Astrocyte (in vitro differentiated cells and primary cell): Measurements from ENCODE around the gene HS6ST3. TPM values are rescaled to one million over a fixed set of nuclear protein-coding genes. Genes with fewer than 3 reads are reported as not detected.

Experiments
- DNase-seq: peaks from one replicate; pipeline ENCODE4 v3.0.0-alpha.2; 2010; ENCODE audit warnings: low read depth
- FAIRE-seq: peaks from 2 replicates; lab custom pipeline; 2011; peaks lifted over from hg19 to GRCh38; lab: Jason Lieb, UNC
- H2AFZ ChIP-seq: 2 replicates; pipeline ENCODE4 v1.6.0; 2012; ENCODE audit warnings: low read depth, low read length, inconsistent platforms
- H3K27ac ChIP-seq: 2 replicates; pipeline ENCODE4 v1.5.1; 2011; ENCODE audit warnings: low read depth, low read length, inconsistent platforms
- H3K27me3 ChIP-seq: 2 replicates; pipeline ENCODE4 v1.6.0; 2011; ENCODE audit warnings: low read length, inconsistent platforms; ENCODE audit not compliant: insufficient read depth
- H3K36me3 ChIP-seq: 2 replicates; pipeline ENCODE4 v1.5.1; 2011; ENCODE audit warnings: low read length, inconsistent platforms; ENCODE audit not compliant: insufficient read depth
- H3K4me1 ChIP-seq: 2 replicates; pipeline ENCODE4 v1.5.1; 2011; ENCODE audit warnings: low read length, inconsistent platforms; ENCODE audit not compliant: insufficient read depth
- H3K4me2 ChIP-seq: 2 replicates; pipeline ENCODE4 v1.6.0; 2012; ENCODE audit warnings: low read length, inconsistent platforms
- H3K4me3 ChIP-seq: 2 replicates; pipeline ENCODE4 v1.5.1; 2011; ENCODE audit warnings: low read depth, mild to moderate bottlenecking, low read length, inconsistent platforms; ENCODE audit not compliant: insufficient read depth
- H3K79me2 ChIP-seq: 2 replicates; pipeline ENCODE4 v1.6.0; 2012; ENCODE audit warnings: mild to moderate bottlenecking, low read length, inconsistent platforms; ENCODE audit not compliant: insufficient read depth
- H3K9ac ChIP-seq: 2 replicates; pipeline ENCODE4 v1.6.0; 2012; ENCODE audit warnings: mild to moderate bottlenecking, low read length, inconsistent platforms
- H3K9me3 ChIP-seq: 2 replicates; pipeline ENCODE4 v1.5.1; 2012; ENCODE audit warnings: low read depth, mild to moderate bottlenecking, low read length, inconsistent platforms; ENCODE audit not compliant: insufficient read depth
- H4K20me1 ChIP-seq: 2 replicates; pipeline ENCODE4 v1.6.0; 2012; ENCODE audit warnings: low read length, inconsistent platforms; ENCODE audit not compliant: insufficient read depth
- H3K27ac Mint-ChIP-seq: one replicate; pipeline ENCODE4 v1.8.0; 2021; ENCODE audit warnings: mild to moderate bottlenecking, mixed read lengths; ENCODE audit not compliant: unreplicated experiment
- H3K27me3 Mint-ChIP-seq: one replicate; pipeline ENCODE4 v1.8.0; 2021; ENCODE audit warnings: low read depth, mixed read lengths; ENCODE audit not compliant: unreplicated experiment
- H3K36me3 Mint-ChIP-seq: one replicate; pipeline ENCODE4 v1.8.0; 2021; ENCODE audit warnings: low read depth, mixed read lengths; ENCODE audit not compliant: unreplicated experiment
- H3K4me1 Mint-ChIP-seq: one replicate; pipeline ENCODE4 v1.8.0; 2021; ENCODE audit warnings: low read depth, mixed read lengths; ENCODE audit not compliant: unreplicated experiment
- H3K4me3 Mint-ChIP-seq: one replicate; pipeline ENCODE4 v1.8.0; 2021; ENCODE audit warnings: mild to moderate bottlenecking, moderate library complexity, mixed read lengths; ENCODE audit not compliant: unreplicated experiment
- H3K9me3 Mint-ChIP-seq: one replicate; pipeline ENCODE4 v1.8.0; 2021; ENCODE audit warnings: mild to moderate bottlenecking, mixed read lengths; ENCODE audit not compliant: unreplicated experiment
- CTCF ChIP-seq: IDR thresholded peaks from 2 replicates; pipeline ENCODE4 v1.5.1; 2011; ENCODE audit warnings: low read depth, mild to moderate bottlenecking, inconsistent platforms, low read length, moderate library complexity; ENCODE audit not compliant: insufficient read depth
- EZH2 ChIP-seq: IDR thresholded peaks from 2 replicates; pipeline ENCODE4 v1.6.1; 2012; ENCODE audit warnings: mild to moderate bottlenecking, low read length, inconsistent platforms; ENCODE audit not compliant: insufficient read depth
- total RNA-seq: library from RNA; stranded (reverse); gene quantifications from 2 replicates; pipeline ENCODE4 v1.2.1, GENCODE V29; 2021

HS6ST3 gene
- total RNA-seq, 1 donor from 2014 or later, result 0.07 TPM

- TF ChIP-seq EZH2 (no peak), CTCF (no peak)
- Mint-ChIP-seq H3K27ac (no peak overlapping the region), H3K4me3 (no peak overlapping the region), H3K36me3 (no peaks in the 10 kb centered on the region), H3K27me3 (no peaks in the 10 kb centered on the region), H3K9me3 (no peaks in the 10 kb centered on the region), H3K4me1 (no peaks in the 10 kb centered on the region)
- no peaks in the 10 kb centered on the region for H3K4me1 ChIP-seq
- H4K20me1 ChIP-seq, result no peaks in the 10 kb centered on the region
- H3K79me2 ChIP-seq, result no peaks in the 10 kb centered on the region
- no peak overlapping the region for H3K27ac ChIP-seq
- H3K4me3 ChIP-seq, result no peak overlapping the region
- H3K36me3 ChIP-seq, result no peaks in the 10 kb centered on the region
- H3K9me3 ChIP-seq, result no peaks in the 10 kb centered on the region
- FAIRE-seq, result no peak
- no peaks in the 10 kb centered on the region for H3K27me3 ChIP-seq
- H3K9ac ChIP-seq, result no peak overlapping the region
- no peak overlapping the region for H3K4me2 ChIP-seq
- no peak for DNase-seq
- no peak overlapping the region for H2AFZ ChIP-seq
These were observed 601.1 kb downstream of the HS6ST3 start for GRCh38 chr13:96690998-96691397.

GRCh38 chr13:96696389-96696900 is 606.5 kb downstream of the HS6ST3 start:
- no peaks in the 10 kb centered on the region for H3K4me1 ChIP-seq
- H4K20me1 ChIP-seq, result no peaks in the 10 kb centered on the region
- H3K27me3 ChIP-seq, result no peaks in the 10 kb centered on the region
- no peaks in the 10 kb centered on the region for H3K36me3 Mint-ChIP-seq
- no peaks in the 10 kb centered on the region for H3K36me3 ChIP-seq
- H2AFZ ChIP-seq, result no peak overlapping the region
- H3K27ac ChIP-seq, result no peak overlapping the region
- no peak overlapping the region for H3K4me2 ChIP-seq
- no peak for TF ChIP-seq EZH2
- TF ChIP-seq CTCF, result no peak
- no peak overlapping the region for H3K4me3 ChIP-seq
- DNase-seq, result no peak
- no peak for FAIRE-seq
- H3K4me1 Mint-ChIP-seq, result no peaks in the 10 kb centered on the region
- H3K27ac Mint-ChIP-seq, result no peak overlapping the region
- H3K9me3 ChIP-seq, result no peaks in the 10 kb centered on the region
- no peak overlapping the region for H3K9ac ChIP-seq
- H3K4me3 Mint-ChIP-seq, result no peak overlapping the region
- H3K27me3 Mint-ChIP-seq, result no peaks in the 10 kb centered on the region
- H3K79me2 ChIP-seq, result no peaks in the 10 kb centered on the region
- H3K9me3 Mint-ChIP-seq, result peaks cover 6% of the 10 kb centered on the region

GRCh38 chr13:96700657-96701056 is 610.8 kb downstream of the HS6ST3 start:
- H3K9me3 Mint-ChIP-seq, result peaks cover 6% of the 10 kb centered on the region
- no peaks in the 10 kb centered on the region for H3K36me3 Mint-ChIP-seq
- no peak overlapping the region for H3K4me3 ChIP-seq
- TF ChIP-seq EZH2 (no peak), CTCF (no peak)
- H3K4me1 Mint-ChIP-seq, result no peaks in the 10 kb centered on the region
- H3K9me3 ChIP-seq, result peaks cover 3% of the 10 kb centered on the region
- H3K79me2 ChIP-seq, result no peaks in the 10 kb centered on the region
- no peak overlapping the region for H3K27ac ChIP-seq
- H3K4me3 Mint-ChIP-seq, result no peak overlapping the region
- no peaks in the 10 kb centered on the region for H3K36me3 ChIP-seq
- no peak overlapping the region for H3K27ac Mint-ChIP-seq
- H3K9ac ChIP-seq, result no peak overlapping the region
- no peaks in the 10 kb centered on the region for H3K4me1 ChIP-seq
- H3K27me3 ChIP-seq, result no peaks in the 10 kb centered on the region
- no peaks in the 10 kb centered on the region for H3K27me3 Mint-ChIP-seq
- H2AFZ ChIP-seq, result no peak overlapping the region
- H4K20me1 ChIP-seq, result no peaks in the 10 kb centered on the region
- no peak for DNase-seq
- no peak overlapping the region for H3K4me2 ChIP-seq
- FAIRE-seq, result no peak
